Measurements from ENCODE around the gene PCK2. TPM values are rescaled to one million over a fixed set of nuclear protein-coding genes. Genes with fewer than 3 reads are reported as not detected.

The PCK2 gene
- total RNA-seq, 1 experiment from 2014 or later: 106 TPM

GRCh38 chr14:24077086-24077485, 17.0 kb upstream of the PCK2 start:
- Histone ChIP-seq H3K9me3 (ENCODE audit: low read length) (no peaks in the 10 kb centered on the region), H3K4me1 (ENCODE audit: low read length) (peaks cover 45% of the 10 kb centered on the region), H3K9ac (ENCODE audit: low read length) (no peak overlapping the region), H3K79me2 (ENCODE audit: low read length) (no peaks in the 10 kb centered on the region), H3K4me2 (ENCODE audit: low read depth, low read length, poor library complexity, severe bottlenecking) (no peak overlapping the region), H3K27me3 (ENCODE audit: low read length) (no peaks in the 10 kb centered on the region), H3K27ac (ENCODE audit: low read length) (no peak overlapping the region), H3K36me3 (ENCODE audit: insufficient read depth, low read length) (no peaks in the 10 kb centered on the region), H3K9me2 (replicated peaks; ENCODE audit: insufficient read depth, low read length) (no peaks in the 10 kb centered on the region), H4K20me1 (ENCODE audit: insufficient read depth, low read depth, low read length) (no peaks in the 10 kb centered on the region), H3K4me3 (ENCODE audit: low read length) (no peak overlapping the region), H2AFZ (ENCODE audit: low read length) (no peak overlapping the region)
- no peak for DNase-seq

DNA sequence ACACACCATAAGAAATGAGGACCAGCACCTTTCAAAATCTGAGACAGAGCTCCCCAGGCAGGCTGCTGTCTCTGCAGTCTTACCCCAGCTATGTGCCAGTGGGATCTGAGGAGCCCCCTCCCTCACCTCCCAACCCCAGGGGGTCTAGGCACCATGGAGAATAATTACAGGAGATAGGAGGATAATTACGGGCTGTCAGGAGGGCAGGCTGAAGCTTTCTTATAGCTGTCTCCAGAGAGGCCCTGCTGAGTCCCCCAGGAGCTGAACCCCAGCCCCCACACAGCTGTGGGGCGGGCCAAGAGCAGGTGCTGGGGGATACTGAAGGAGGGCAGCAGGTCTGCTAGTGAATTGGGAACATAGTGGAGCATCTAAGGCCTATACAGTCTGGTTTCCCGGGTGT, 16.0 kb upstream of the PCK2 start:
- Histone ChIP-seq H3K79me2 (ENCODE audit: low read length) (no peaks in the 10 kb centered on the region), H3K27ac (ENCODE audit: low read length) (no peak overlapping the region), H3K9ac (ENCODE audit: low read length) (peak overlapping the region; percentile 28), H3K9me2 (replicated peaks; ENCODE audit: insufficient read depth, low read length) (no peaks in the 10 kb centered on the region), H4K20me1 (ENCODE audit: insufficient read depth, low read depth, low read length) (no peaks in the 10 kb centered on the region), H3K4me3 (ENCODE audit: low read length) (no peak overlapping the region), H3K27me3 (ENCODE audit: low read length) (no peaks in the 10 kb centered on the region), H3K4me1 (ENCODE audit: low read length) (peaks cover 45% of the 10 kb centered on the region), H3K9me3 (ENCODE audit: low read length) (no peaks in the 10 kb centered on the region), H2AFZ (ENCODE audit: low read length) (no peak overlapping the region), H3K4me2 (ENCODE audit: low read depth, low read length, poor library complexity, severe bottlenecking) (peak overlapping the region; percentile 13), H3K36me3 (ENCODE audit: insufficient read depth, low read length) (no peaks in the 10 kb centered on the region)
- no peak for DNase-seq

GRCh38 chr14:24079491-24080141, 14.5 kb upstream of the PCK2 start:
- Histone ChIP-seq H3K27me3 (ENCODE audit: low read length) (no peaks in the 10 kb centered on the region), H3K27ac (ENCODE audit: low read length) (no peak overlapping the region), H3K4me1 (ENCODE audit: low read length) (peaks cover 45% of the 10 kb centered on the region), H3K4me3 (ENCODE audit: low read length) (no peak overlapping the region), H4K20me1 (ENCODE audit: insufficient read depth, low read depth, low read length) (no peaks in the 10 kb centered on the region), H3K9me3 (ENCODE audit: low read length) (no peaks in the 10 kb centered on the region), H3K36me3 (ENCODE audit: insufficient read depth, low read length) (no peaks in the 10 kb centered on the region), H3K4me2 (ENCODE audit: low read depth, low read length, poor library complexity, severe bottlenecking) (no peak overlapping the region), H2AFZ (ENCODE audit: low read length) (no peak overlapping the region), H3K9ac (ENCODE audit: low read length) (peak overlapping the region; percentile 73; the same call in 1 of the 2 replicates), H3K79me2 (ENCODE audit: low read length) (no peaks in the 10 kb centered on the region), H3K9me2 (replicated peaks; ENCODE audit: insufficient read depth, low read length) (no peaks in the 10 kb centered on the region)
- DNase-seq: no peak

DNA sequence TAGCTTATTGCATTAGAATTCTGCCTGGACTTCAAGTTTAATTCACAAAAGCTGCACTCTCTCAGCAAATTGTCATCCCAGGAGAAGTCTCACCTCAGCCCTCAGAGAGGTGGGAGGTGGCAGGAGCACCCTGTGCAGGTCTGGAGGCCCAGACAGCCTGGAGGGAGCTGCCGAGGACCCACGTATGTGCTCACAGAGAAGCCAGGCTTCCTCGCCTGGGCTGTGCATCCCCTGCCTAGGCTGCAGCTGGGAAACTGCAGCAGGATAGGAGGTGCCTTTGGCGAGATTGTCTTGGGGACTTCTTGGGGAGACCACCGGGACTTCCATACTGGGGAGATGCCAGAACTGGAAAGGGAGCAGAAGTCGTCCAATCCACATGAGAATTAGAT, 14.0 kb upstream of the PCK2 start:
- Histone ChIP-seq H2AFZ (ENCODE audit: low read length) (no peak overlapping the region), H3K4me2 (ENCODE audit: low read depth, low read length, poor library complexity, severe bottlenecking) (peak overlapping the region; percentile 85), H3K9ac (ENCODE audit: low read length) (peak overlapping the region; percentile 73), H3K27me3 (ENCODE audit: low read length) (no peaks in the 10 kb centered on the region), H3K79me2 (ENCODE audit: low read length) (no peaks in the 10 kb centered on the region), H3K36me3 (ENCODE audit: insufficient read depth, low read length) (no peaks in the 10 kb centered on the region), H3K4me3 (ENCODE audit: low read length) (no peak overlapping the region), H3K27ac (ENCODE audit: low read length) (no peak overlapping the region), H3K9me2 (replicated peaks; ENCODE audit: insufficient read depth, low read length) (no peaks in the 10 kb centered on the region), H4K20me1 (ENCODE audit: insufficient read depth, low read depth, low read length) (no peaks in the 10 kb centered on the region), H3K9me3 (ENCODE audit: low read length) (no peaks in the 10 kb centered on the region), H3K4me1 (ENCODE audit: low read length) (peaks cover 42% of the 10 kb centered on the region)
- no peak for DNase-seq

GRCh38 chr14:24080888-24081738, 13.0 kb upstream of the PCK2 start:
- Histone ChIP-seq H4K20me1 (ENCODE audit: insufficient read depth, low read depth, low read length) (no peaks in the 10 kb centered on the region), H3K9me3 (ENCODE audit: low read length) (no peaks in the 10 kb centered on the region), H3K4me3 (ENCODE audit: low read length) (peak overlapping the region; percentile 81), H3K4me1 (ENCODE audit: low read length) (peaks cover 36% of the 10 kb centered on the region), H3K27ac (ENCODE audit: low read length) (no peak overlapping the region), H3K27me3 (ENCODE audit: low read length) (no peaks in the 10 kb centered on the region), H3K36me3 (ENCODE audit: insufficient read depth, low read length) (no peaks in the 10 kb centered on the region), H3K79me2 (ENCODE audit: low read length) (no peaks in the 10 kb centered on the region), H3K9me2 (replicated peaks; ENCODE audit: insufficient read depth, low read length) (no peaks in the 10 kb centered on the region), H3K4me2 (ENCODE audit: low read depth, low read length, poor library complexity, severe bottlenecking) (peak overlapping the region; percentile 85), H2AFZ (ENCODE audit: low read length) (peak overlapping the region; percentile 90), H3K9ac (ENCODE audit: low read length) (peak overlapping the region; percentile 73)
- peak; percentile 93 for DNase-seq

DNA sequence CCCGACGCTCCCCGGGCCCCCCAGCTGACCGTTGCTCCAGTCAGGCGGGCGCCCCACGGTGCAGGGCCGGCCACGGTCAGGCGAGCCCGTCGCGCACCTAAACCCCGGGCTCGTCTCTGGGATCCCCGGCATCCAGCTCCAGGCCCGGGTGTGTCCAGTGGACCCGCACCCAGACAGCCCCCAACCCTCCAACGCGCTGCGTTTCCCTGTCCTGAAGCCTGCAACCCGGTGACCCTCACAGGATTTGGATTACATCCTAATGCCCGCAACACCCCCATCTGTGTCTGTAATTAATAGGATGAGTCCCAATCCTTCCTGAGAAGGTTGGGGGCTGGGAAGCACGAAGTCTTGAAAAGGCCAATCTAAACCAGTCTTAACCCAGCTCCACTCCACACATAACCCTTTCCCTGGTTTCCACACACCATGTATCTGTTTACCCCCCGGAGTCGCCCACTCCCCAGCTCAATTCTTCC, 12.3 kb upstream of the PCK2 start:
- DNase-seq: no peak
- Histone ChIP-seq H3K79me2 (ENCODE audit: low read length) (no peaks in the 10 kb centered on the region), H3K36me3 (ENCODE audit: insufficient read depth, low read length) (no peaks in the 10 kb centered on the region), H4K20me1 (ENCODE audit: insufficient read depth, low read depth, low read length) (no peaks in the 10 kb centered on the region), H3K4me3 (ENCODE audit: low read length) (peak overlapping the region; percentile 81), H3K4me1 (ENCODE audit: low read length) (peaks cover 36% of the 10 kb centered on the region), H3K9me2 (replicated peaks; ENCODE audit: insufficient read depth, low read length) (no peaks in the 10 kb centered on the region), H3K27me3 (ENCODE audit: low read length) (no peaks in the 10 kb centered on the region), H3K4me2 (ENCODE audit: low read depth, low read length, poor library complexity, severe bottlenecking) (peak overlapping the region; percentile 85), H3K27ac (ENCODE audit: low read length) (no peak overlapping the region), H2AFZ (ENCODE audit: low read length) (peak overlapping the region; percentile 90), H3K9ac (ENCODE audit: low read length) (peak overlapping the region; percentile 73), H3K9me3 (ENCODE audit: low read length) (no peaks in the 10 kb centered on the region)

DNA sequence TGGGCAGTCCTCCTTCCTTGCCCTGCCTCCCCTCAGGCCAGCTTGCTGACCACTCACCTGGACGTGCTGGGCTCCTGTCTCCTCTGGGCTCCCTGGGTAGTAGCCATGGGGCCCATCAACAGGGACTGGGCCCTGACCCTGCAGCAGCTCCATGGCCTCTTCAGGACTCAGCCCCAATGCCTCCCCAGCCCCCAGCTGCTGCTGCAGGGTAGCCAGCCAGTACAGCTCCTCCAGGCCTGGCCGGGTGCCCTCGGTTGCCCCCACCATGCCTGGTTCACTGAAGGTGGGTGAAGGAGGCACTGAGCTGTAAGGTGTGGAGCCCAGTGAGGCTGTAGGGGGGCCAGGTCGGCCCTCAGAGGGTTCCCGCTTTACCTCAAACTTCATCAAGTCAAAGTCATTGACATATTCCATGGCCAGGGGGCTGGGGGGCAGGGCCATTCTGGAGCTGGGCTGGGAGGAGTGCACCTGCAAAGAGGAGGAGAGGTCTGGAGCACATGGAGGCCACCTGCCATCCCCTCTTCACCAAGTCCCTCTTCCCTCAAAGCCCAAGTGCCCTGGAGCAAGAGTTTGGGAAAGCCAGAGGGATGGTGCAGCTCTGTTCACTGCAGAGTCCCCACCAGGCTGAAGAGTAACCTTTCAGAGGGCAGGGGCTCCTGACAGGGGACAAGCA, 11.6 kb upstream of the PCK2 start:
- Histone ChIP-seq H3K36me3 (ENCODE audit: insufficient read depth, low read length) (no peaks in the 10 kb centered on the region), H3K9ac (ENCODE audit: low read length) (no peak overlapping the region), H3K79me2 (ENCODE audit: low read length) (no peaks in the 10 kb centered on the region), H2AFZ (ENCODE audit: low read length) (no peak overlapping the region), H3K27ac (ENCODE audit: low read length) (no peak overlapping the region), H4K20me1 (ENCODE audit: insufficient read depth, low read depth, low read length) (no peaks in the 10 kb centered on the region), H3K4me1 (ENCODE audit: low read length) (peaks cover 34% of the 10 kb centered on the region), H3K4me2 (ENCODE audit: low read depth, low read length, poor library complexity, severe bottlenecking) (no peak overlapping the region), H3K9me3 (ENCODE audit: low read length) (no peaks in the 10 kb centered on the region), H3K9me2 (replicated peaks; ENCODE audit: insufficient read depth, low read length) (no peaks in the 10 kb centered on the region), H3K4me3 (ENCODE audit: low read length) (no peak overlapping the region), H3K27me3 (ENCODE audit: low read length) (no peaks in the 10 kb centered on the region)
- no peak for DNase-seq

DNA sequence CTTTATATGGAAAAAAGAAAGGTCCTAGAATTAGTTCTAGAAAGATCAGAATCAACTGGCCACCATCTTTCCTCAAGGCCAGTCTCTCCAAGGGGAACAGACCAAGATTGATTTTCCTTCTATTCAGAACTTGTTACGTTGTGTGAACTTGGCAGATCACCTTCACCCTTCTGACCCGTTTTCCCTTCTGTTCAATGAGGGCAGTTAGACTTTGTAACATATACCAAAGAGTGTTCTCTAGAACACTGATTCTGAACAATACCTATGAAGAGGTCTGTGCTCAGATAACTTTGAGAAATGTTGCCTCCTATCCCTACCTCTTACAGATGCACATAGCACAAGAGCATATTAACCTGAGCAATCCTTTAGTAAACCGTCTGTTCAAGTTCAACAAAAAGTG, 10.6 kb upstream of the PCK2 start:
- H2AFZ ChIP-seq (ENCODE audit: low read length): no peak overlapping the region
- no peak overlapping the region for H3K9ac ChIP-seq (ENCODE audit: low read length)
- H3K9me2 ChIP-seq (replicated peaks; ENCODE audit: insufficient read depth, low read length): no peaks in the 10 kb centered on the region
- no peak overlapping the region for H3K4me3 ChIP-seq (ENCODE audit: low read length)
- no peak overlapping the region for H3K4me2 ChIP-seq (ENCODE audit: low read depth, low read length, poor library complexity, severe bottlenecking)
- no peak for DNase-seq
- H3K9me3 ChIP-seq (ENCODE audit: low read length): no peaks in the 10 kb centered on the region
- no peaks in the 10 kb centered on the region for H3K36me3 ChIP-seq (ENCODE audit: insufficient read depth, low read length)
- H4K20me1 ChIP-seq (ENCODE audit: insufficient read depth, low read depth, low read length): no peaks in the 10 kb centered on the region
- H3K27ac ChIP-seq (ENCODE audit: low read length): no peak overlapping the region
- H3K79me2 ChIP-seq (ENCODE audit: low read length): no peaks in the 10 kb centered on the region
- H3K4me1 ChIP-seq (ENCODE audit: low read length): peaks cover 25% of the 10 kb centered on the region
- H3K27me3 ChIP-seq (ENCODE audit: low read length): no peaks in the 10 kb centered on the region

Measured in Karpas-422 (cell line).